ENCODE results near the gene PIGO. TPM values are rescaled to one million over a fixed set of nuclear protein-coding genes. Genes with fewer than 3 reads are reported as not detected.
A peak's percentile ranks its signal among the peaks of the same experiment; 100 is the strongest.

Gene PIGO
- total and polyA plus RNA-seq, 2 of the 8 experiments (the other 6 are each of a cell fraction or from before 2014, with no cell fraction given) = 20.5 to 31.3 TPM

- TF ChIP-seq CHD7 (IDR thresholded peaks at IDR 0.05; ENCODE audit: insufficient replicate concordance, low read length) (no peak), TBP (IDR thresholded peaks at IDR 0.05; ENCODE audit: low read depth, low read length) (peak; percentile 94), POLR2AphosphoS5 (IDR thresholded peaks at IDR 0.05; ENCODE audit: low read depth, low read length) (peak; percentile 27; the same call in 1 of the 2 replicates), ATF2 (IDR thresholded peaks at IDR 0.05; ENCODE audit: low read length) (no peak), SIX5 (IDR thresholded peaks at IDR 0.05; ENCODE audit: low read depth, low read length) (peak; percentile 17; the same call in 1 of the 2 replicates), SIRT6 (IDR thresholded peaks at IDR 0.05; ENCODE audit: low read length) (no peak), HDAC2 (IDR thresholded peaks at IDR 0.05; ENCODE audit: borderline replicate concordance in 1 of 2, low read depth in 2 of 2, low read length in 2 of 2) (peak in 1 of 2 experiments; percentile 84; a peak in 2 of 4 replicates), TEAD4 (IDR thresholded peaks at IDR 0.05; ENCODE audit: low read depth, low read length) (no peak)
These were observed 6.6 kb upstream of the PIGO start, which contains the start of gene STOML2 (continued) for GRCh38 chr9:35102769-35103659.
